Body of pancreas (tissue), 4 donors: Measurements from ENCODE around the gene ASMTL. TPM values are rescaled to one million over a fixed set of nuclear protein-coding genes. Genes with fewer than 3 reads are reported as not detected.

Source experiments
- ATAC-seq: fragments of 150-250 bp; one replicate; pipeline ENCODE4 v1.9.1; 2016
- DNase-seq, 4 donors: peaks; one replicate each; pipeline ENCODE4 v3.0.0-alpha.2; 2019
- H3K27ac ChIP-seq, 4 donors: fragments of 200-600 bp; sonication (generic); 1 replicate in 3 of 4; 2 replicates in 1 of 4; pipeline versions ENCODE4 v1.5.1 to v1.6.1; 2016 to 2019; ENCODE audit warnings: mild to moderate bottlenecking in 1 of 4, mixed read lengths in 1 of 4, moderate library complexity in 1 of 4
- H3K27me3 ChIP-seq, 2 donors: fragments of 200-600 bp; sonication (generic); one replicate each; pipeline ENCODE4 v1.6.0; 2016; ENCODE audit warnings: mild to moderate bottlenecking in 1 of 2
- H3K36me3 ChIP-seq, 2 donors: fragments of 200-600 bp; sonication (generic); replicated peaks in 1 of 2; 2 replicates each; pipeline ENCODE4 v1.5.1; 2016; ENCODE audit warnings: low read depth in 2 of 2; ENCODE audit not compliant: insufficient read depth in 1 of 2
- H3K4me1 ChIP-seq: fragments of 200-600 bp; sonication (generic); one replicate; pipeline ENCODE4 v1.6.0; 2016
- H3K4me3 ChIP-seq, 2 donors: fragments of 200-600 bp; sonication (generic); 1 replicate in 1 of 2; 2 replicates in 1 of 2; pipeline ENCODE4 v1.5.1; 2016 to 2019
- H3K9me3 ChIP-seq, 3 donors: fragments of 200-600 bp; sonication (generic); 1 replicate in 2 of 3; 2 replicates in 1 of 3; pipeline ENCODE4 v1.5.1; 2016
- CTCF ChIP-seq, 7 experiments: fragments of 450-650 bp in 4 of 7; fragments of 200-600 bp in 3 of 7; sonication (generic) in 3 of 7; IDR thresholded peaks; one replicate each; pipeline ENCODE4 v1.5.1; 2016 to 2019; ENCODE audit warnings: antibody characterized with exemption in 7 of 7
- POLR2A ChIP-seq, 3 donors: fragments of 450-650 bp; IDR thresholded peaks; one replicate each; pipeline ENCODE4 v1.6.1; 2016; ENCODE audit warnings: antibody characterized with exemption in 3 of 3, mild to moderate bottlenecking in 2 of 3
- WGBS, 2 donors: methylation state at CpG; one replicate each; pipeline ENCODE4 v1.1.5; 2017; 5-methylcytosine and 5-hydroxymethylcytosine counted together
- intact Hi-C: fragments of 100-400 bp; cut with DNase I; formaldehyde crosslinking; loops from one replicate; pipeline ENCODE4 v1.15.1; 2023
- total RNA-seq, 2 donors: library from RNA; depleted of rRNA; stranded (reverse); fragments of >200 nt; gene quantifications; one replicate each; pipeline ENCODE4 v1.1.0, GENCODE V29; 2016

ASMTL gene
- total RNA-seq, 2 donors from 2014 or later: 16.5 to 18.9 TPM

DNA sequence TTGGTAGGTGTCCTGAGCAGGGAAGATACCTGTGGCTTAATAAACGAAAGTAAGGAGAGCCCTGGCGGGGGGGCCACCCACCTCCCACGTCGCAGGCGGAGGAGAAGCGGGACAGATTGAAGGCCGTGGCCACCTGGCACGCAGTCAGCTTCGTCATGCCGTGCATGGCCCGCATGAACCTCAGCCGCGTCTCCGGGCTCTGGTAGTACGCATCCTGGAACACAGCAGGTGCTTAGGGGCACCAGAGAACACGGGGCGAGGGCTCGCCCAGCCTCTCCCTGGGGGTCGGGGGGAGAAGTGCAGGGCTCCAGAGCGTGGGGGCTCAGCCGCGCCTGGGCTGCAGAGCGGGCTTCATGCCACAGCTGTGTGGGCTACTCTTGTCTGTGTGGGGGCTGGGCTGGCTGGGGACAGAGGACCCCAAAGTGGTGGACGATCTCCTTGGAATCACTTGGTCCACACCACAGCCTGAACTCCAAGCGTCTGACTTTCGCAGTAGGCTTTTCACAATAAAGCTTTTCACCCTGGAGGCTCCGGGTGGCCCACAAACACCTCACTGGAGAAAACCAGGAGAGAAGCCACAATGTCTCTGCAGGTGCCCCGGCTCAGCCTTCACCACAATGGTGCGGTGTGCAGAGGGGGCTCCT is 33.7 kb downstream of the ASMTL start:
- ATAC-seq: no peak
- H3K9me3 ChIP-seq: no peaks in the 10 kb centered on the region
- no peak for TF ChIP-seq POLR2A (IDR thresholded peaks at IDR 0.05)
- no peak for TF ChIP-seq CTCF (IDR thresholded peaks at IDR 0.05)
- DNase-seq: peak in 1 of 4 donors; percentile 15
- 89 to 93% methylated on average over 7 to 28 of the region's 29 CpGs for WGBS, 2 donors
- no peak overlapping the region for H3K4me3 ChIP-seq
- H3K27me3 ChIP-seq: no peaks in the 10 kb centered on the region
- intact Hi-C loops: no loop called here
- H3K4me1 ChIP-seq: no peaks in the 10 kb centered on the region
- H3K36me3 ChIP-seq: peaks cover 4 to 7% of the 10 kb centered on the region in 2 donors
- no peak overlapping the region for H3K27ac ChIP-seq

DNA sequence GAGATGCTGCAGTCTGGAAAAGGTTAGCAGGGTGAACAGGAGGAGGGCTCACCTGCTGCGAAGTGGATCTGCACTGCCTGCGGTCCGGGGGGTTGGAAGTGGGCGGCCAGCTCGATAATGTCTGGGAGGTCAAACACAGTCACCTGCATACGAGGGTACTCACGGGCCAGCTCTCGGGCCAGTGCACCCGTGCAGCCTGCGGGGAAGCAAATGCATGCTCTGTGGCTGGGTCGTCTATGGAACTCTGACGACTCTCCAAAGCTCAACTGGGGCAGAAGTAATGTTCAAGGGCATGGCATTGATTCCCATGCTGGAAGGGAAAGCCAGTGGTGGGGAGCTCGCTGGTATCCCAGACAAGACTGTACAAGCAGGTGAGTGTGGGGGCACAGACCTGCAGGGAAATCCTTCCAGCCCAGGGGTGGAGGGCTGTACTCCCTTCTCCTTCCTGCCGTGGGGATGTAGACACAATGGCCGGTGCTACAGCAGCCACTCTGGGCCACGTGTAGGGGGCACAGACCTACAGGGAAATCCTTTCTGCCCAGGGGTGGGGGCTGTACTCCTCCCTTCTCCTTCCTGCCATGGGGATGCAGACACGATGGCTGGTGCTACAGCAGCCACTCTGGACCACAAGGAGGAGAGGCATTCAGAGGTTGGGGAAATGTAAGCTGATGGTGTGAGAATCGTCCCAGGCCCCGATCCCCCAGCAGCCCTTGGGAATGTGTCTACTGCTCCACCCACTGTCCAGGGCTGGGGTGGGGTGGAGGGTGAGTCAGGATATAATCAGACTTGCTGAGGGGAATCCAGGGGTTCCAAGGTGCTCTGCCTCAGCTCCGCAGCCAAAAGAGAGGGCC is 34.6 kb downstream of the ASMTL start:
- H3K4me3 ChIP-seq: no peak overlapping the region
- ATAC-seq: no peak
- peaks cover 4 to 10% of the 10 kb centered on the region in 2 donors for H3K36me3 ChIP-seq
- peak in 1 of 4 donors; percentile 8 for DNase-seq
- H3K9me3 ChIP-seq: no peaks in the 10 kb centered on the region
- no peaks in the 10 kb centered on the region for H3K4me1 ChIP-seq
- WGBS, 2 donors: 88 to 98% methylated on average over 13 to 20 of the region's 20 CpGs
- no peaks in the 10 kb centered on the region for H3K27me3 ChIP-seq
- intact Hi-C loops: no loop called here
- no peak overlapping the region for H3K27ac ChIP-seq
- TF ChIP-seq POLR2A (IDR thresholded peaks at IDR 0.05) (no peak), CTCF (IDR thresholded peaks at IDR 0.05) (no peak)

- WGBS, 2 donors: 71 to 72% methylated on average over 10 to 14 of the region's 14 CpGs
- Histone ChIP-seq H3K27me3 (no peaks in the 10 kb centered on the region), H3K36me3 (peaks cover 4 to 9% of the 10 kb centered on the region in 2 donors), H3K4me1 (no peaks in the 10 kb centered on the region), H3K27ac (no peak overlapping the region), H3K4me3 (no peak overlapping the region), H3K9me3 (no peaks in the 10 kb centered on the region)
- intact Hi-C loops: no loop called here
- no peak for ATAC-seq
- DNase-seq: peak in 1 of 4 donors; percentile 6
- TF ChIP-seq POLR2A (IDR thresholded peaks at IDR 0.05): peak in 1 of 3 donors; percentile 9
- TF ChIP-seq CTCF (IDR thresholded peaks at IDR 0.05): no peak
Measured at GRCh38 chrX:1416965-1417760, 35.5 kb downstream of the ASMTL start.

- ATAC-seq (no peak), DNase-seq (peak in 1 of 4 donors; percentile 2)
- intact Hi-C loops: no loop called here
- WGBS, 2 donors: 70 to 77% methylated on average over 10 to 15 of the region's 15 CpGs
- Histone ChIP-seq H3K27me3 (no peaks in the 10 kb centered on the region), H3K9me3 (no peaks in the 10 kb centered on the region), H3K4me3 (no peak overlapping the region), H3K27ac (no peak overlapping the region), H3K4me1 (no peaks in the 10 kb centered on the region), H3K36me3 (peaks cover 2 to 9% of the 10 kb centered on the region in 2 donors)
- no peak for TF ChIP-seq CTCF (IDR thresholded peaks at IDR 0.05)
- TF ChIP-seq POLR2A (IDR thresholded peaks at IDR 0.05): no peak
Measured at GRCh38 chrX:1416327-1416784, 36.4 kb downstream of the ASMTL start.
